Stimulated activated CD8-positive, alpha-beta memory T cell treated with anti-CD3 and anti-CD28 coated beads, Interleukin-15, amount 100 ng/mL, for 1 hour (primary cell): ENCODE data around the gene HYLS1.

Experiments
- DNase-seq: peaks from one replicate; pipeline ENCODE4 v3.0.0-alpha.2; 2020; ENCODE audit warnings: low read depth

Gene HYLS1

DNA sequence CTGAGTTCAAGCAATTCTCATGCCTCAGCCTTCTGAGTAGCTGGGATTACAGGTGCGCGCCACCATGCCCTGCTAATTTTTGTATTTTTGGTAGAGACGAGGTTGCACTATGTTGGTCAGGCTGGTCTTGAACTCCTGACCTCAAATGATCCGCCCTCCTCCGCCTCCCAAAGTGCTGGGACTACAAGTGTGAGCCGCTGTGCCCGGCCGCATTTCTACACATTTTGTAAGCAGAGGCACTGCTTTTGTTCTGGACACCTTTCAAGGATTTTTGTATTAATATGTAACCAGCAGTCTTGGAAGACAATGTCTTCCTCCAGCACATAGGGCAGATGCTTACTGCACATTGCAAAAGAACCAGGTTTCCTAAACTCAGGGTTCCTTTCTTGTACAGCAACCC, 47.0 kb downstream of the HYLS1 start:
- no peak for DNase-seq

DNA sequence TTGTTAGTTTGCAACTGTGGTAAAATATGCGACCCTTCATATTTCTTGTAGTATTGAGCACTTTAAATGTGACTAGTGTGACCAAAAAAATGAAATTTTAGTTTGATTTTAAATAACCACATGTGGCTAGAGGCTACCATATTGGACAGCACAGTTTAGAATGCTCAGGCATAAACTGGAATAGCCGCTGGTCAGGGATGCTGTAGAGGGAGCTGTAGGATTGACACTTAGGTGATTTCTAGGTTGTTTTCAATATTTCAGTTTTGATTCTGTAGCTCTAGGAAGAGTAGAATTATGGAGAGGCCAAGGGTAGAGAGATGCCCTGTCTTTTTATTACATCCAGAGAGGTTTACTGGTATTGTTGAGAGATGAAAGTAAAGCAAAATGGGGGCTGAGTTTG, 47.6 kb downstream of the HYLS1 start:
- DNase-seq: no peak

DNA sequence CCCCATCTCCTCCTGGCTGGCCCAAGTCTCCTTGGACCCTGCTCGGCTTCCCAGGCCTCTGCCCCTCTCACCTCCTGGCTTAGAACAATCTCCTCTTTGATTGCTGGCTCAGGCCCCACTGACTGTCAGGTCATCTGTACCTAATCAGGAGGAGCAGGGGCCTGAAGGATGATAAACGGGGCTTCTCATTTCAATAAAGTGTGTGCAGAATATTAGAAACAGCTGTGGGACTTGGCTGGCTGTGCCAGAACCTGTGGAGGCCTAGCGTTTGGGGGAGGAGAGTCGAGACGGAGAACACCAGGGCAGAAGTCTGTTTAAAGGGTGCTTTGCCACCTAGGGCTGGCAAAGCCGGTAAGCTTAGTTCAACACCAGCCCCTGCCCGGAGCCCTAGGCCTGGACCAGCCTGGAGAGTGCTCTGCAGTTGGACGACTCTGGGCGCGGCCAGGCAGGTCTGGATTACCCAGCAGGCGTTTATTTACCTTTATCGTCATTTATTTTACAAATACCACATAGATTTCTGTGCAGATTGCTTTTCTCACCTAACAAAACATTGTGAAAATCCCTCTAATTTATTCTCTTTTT, 48.2 kb downstream of the HYLS1 start:
- DNase-seq: no peak

DNA sequence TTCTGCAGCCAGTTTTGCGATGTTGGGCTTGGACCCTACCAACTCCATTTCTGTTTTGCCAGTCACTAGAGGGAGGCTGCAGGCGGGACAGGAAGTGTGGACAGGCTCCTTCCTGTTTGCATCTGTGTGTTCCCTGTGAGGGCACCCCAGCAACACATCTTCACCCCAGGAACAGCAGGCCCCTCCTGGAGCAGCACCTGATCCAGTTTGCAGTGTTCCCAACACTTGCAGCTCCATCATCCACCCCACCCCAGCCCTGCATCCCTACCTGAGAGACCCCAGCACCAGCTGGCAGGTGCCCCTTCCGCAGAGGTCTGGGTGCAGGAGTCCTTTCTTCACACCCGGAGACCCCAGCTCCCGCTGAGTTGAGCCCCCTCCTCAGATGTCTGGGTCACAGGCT, 51.0 kb downstream of the HYLS1 start:
- DNase-seq: no peak

DNA sequence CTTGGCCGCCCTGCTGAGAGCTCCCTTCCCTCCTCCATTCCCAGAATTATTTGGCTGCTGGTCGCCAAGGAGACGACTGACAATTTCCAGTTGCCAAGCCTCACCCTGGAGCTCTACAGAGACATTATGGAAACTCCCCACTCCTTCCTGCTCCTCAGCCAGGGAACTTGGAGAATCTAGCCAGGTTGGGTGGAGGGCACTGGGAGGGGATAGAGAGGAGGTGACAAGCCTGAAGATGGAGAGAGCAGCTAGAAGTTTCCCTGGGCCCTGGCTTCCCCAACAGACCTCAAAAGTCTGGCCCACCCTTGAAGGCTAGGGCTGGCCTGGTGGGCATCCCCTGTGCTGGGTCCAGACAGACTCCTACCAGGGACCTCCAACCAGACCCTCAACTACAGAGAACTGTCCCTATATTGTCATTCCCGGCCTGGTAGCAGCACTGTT, 51.6 kb downstream of the HYLS1 start:
- DNase-seq: no peak

DNA sequence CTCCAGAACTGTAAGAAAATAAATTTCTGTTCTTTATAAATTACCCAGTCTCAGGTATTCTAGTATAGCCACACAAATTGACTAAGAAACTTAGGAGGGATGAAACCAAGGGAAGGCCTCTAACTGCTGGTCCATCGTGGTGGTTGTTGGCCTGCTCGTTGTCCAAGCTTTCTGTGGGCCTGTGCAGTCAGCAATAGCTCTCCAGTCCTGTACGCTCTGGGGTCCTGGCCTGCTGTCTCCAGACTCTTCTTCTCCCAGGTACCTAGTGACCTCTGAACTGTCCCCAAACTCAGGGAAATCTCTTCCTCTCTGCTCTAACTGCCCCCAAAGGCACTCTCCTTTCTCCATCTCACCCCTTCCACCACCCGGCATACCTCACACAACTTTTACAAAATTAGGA, 52.7 kb downstream of the HYLS1 start:
- no peak for DNase-seq

DNA sequence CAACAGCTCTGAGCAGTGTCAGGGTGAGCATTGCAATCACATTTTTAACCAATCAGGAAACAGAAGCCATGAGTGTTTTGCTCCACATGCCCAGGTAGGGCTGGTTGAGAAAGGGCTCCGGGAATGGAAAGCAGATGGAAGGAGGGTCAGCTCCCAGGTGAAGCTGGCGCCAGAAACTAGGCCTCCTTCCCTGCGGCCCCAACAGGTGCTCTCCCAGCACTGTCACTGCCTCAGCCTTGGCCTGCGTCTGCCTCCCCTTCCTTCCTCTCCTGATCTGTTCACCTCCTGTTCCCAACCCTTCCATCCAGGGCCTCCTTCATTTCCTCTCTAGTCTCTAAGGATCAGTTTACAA, 53.8 kb downstream of the HYLS1 start:
- DNase-seq: no peak

DNA sequence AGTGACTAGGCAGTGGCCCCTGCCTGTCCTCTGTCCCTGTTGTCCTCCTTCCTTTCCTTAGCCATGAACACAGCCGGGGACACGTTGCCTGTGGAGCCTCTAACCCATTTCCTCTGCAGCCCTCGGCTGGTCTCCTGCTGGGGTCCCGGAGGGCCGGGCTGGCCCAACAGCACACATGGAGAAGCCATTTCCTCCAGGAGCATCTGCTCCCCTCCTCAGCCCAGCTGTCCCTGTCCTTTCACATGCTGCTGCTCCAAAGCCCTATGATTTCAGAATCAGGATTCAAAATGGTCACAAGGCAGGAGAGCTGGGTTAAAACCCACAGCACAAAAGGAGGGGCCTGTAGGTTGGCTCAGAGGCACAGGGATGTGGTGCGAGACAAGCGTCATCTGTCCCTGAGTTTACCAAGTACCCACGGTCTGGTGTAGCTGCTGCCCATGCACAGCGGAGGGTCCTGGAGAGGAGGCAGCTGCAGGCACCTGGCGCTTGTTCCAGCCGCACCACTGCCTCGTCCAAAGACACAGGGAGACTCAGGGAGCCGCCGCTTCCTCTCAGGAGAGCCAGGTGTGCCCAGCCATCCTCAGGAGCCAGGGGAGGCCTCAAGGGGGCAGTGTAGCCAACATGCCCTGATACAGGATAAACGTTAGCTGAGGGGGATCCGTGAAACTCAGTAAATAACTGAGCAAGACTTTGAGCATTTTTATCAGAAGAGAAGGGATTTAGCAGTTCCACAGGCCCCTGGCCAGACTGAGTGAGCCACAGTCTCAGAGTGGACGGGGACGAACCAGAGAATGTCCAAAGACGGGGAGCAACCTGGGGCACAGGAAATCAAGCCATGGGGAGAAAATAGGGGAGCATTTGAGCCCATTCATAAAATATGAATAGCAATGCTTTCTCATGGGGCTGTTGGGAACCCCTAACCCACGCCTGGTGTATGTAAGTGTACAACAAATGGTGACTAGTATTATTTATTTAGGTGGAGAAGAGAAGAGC, 54.4 kb downstream of the HYLS1 start:
- peak; percentile 24 for DNase-seq

DNA sequence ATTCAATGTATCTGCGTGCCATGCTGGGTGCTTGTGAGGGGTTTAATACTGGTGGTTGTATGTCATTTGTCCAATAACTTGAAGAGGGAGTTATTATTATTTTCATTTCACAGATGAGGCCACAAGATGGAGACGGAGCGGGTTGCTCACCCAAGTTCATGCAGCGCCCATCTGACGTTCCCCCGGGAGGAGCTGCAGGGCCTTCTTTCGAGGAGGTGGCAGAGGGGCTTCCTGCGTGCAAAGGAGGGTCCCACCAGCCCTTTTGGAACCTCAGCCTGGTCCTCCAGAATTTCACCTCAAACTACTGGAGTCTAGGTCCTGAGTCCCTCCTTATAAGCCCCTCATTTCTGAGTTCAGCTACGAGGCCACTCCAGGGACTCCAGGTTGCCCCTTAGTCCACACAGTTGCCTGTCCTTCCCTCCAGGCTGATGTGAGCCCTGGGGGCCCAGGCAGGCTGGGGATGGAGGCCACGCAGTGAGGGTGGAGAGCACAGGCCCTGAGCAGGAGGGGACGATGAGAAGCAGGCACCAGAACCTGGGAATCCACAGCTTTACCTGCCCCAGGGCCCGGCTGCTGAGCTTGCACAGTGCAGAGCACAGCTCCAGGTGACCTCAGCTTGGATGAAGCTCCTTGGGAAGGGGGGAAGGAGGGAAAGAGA, 55.4 kb downstream of the HYLS1 start:
- DNase-seq: no peak

DNA sequence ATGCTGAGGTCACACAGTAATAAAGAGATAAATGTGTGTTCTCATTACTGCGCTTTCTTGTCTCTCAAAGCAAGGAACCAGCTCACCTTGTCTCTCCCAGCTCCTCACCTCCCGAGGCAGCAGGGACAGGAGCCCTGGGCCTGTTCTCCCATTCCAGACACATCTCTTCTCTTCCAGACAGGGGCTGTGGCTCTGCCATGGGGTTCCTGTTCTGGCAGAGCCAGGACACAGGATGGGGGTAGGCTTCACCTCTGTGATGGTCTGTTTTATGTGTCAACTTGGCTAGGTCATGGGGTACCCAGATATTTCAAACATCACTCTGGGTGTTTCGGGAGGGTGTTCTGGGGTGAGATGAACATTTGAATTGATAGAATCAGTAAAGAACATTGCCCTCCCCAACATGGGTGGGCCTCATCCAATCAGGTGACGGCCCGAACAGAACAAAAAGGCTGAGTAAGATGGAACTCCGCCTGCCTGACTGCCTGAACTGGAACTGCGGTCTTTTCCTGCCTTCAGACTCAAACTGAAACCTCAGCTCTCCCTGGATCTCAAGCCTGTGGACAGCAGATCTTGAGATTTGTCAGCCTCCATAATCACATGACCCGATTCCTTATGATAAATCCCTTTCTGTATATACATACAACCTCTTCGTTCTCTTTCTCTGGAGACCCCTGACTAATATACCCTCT, 56.3 kb downstream of the HYLS1 start:
- no peak for DNase-seq

DNA sequence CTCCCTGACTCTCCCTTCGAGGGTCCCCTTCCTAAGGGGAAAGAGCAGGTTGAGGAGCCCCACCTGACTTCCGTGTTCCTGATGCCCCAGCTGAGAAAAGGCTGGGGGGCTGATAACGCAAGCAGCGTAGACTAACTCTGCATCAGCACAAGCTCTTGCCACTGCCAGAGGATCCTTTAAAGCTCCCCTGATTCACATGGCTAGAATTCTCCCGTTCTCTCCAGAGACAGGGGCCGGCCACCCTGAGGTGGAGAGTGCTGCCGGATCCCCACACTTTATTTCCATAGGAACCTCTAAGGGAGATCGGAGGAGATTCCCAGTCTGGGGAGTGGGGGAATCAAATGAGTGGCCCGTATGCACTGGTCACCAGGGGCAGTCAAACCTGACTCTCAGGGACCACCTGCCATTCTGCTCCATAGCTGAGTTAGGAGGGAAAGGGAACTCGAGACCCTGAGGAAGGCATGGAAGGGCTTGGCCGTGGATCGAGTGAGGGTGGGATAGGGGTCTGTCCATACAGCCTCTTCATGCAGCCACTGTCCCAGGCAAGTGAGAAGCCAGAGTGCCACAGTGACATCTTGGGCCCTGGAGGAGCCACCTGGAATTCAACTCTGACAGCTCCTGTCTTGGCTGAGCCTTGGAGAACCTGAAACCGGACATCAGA, 57.0 kb downstream of the HYLS1 start:
- no peak for DNase-seq

DNA sequence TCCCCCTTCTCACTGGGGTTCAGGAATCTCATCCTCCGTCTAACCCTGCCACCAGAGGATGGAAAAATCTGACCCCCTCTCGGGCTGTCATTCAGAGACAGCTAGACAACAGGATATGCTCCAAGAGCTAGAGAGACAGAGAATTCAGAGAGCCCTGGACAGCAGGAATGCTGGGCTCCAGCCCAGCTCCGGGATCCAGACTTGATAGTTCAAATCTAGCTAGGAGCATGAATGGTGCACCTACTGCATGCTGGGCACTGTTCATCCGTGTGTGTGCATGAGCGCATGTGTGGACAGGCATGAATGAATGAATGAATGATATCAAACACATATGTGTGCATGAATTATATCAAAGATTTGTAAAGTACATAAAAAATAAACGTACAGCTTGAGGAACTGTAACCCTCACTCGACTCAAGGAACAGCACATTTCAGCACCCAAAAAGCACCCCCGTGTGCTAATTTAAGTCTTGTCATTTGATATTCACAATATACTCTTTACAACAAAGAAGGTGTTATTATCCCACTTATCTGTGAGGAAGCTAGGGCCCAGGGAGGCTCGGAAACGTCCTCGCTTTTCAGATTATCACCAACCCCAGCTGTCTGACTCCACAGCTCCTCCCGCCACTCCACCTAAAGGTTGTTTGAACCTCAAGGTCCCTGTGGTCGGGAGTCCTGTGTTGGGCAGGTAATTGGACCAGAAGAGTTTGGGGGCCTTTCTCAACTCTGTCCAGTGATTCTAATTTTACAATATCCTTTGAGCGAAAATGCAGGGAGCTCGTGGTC, 57.7 kb downstream of the HYLS1 start:
- DNase-seq: no peak

DNA sequence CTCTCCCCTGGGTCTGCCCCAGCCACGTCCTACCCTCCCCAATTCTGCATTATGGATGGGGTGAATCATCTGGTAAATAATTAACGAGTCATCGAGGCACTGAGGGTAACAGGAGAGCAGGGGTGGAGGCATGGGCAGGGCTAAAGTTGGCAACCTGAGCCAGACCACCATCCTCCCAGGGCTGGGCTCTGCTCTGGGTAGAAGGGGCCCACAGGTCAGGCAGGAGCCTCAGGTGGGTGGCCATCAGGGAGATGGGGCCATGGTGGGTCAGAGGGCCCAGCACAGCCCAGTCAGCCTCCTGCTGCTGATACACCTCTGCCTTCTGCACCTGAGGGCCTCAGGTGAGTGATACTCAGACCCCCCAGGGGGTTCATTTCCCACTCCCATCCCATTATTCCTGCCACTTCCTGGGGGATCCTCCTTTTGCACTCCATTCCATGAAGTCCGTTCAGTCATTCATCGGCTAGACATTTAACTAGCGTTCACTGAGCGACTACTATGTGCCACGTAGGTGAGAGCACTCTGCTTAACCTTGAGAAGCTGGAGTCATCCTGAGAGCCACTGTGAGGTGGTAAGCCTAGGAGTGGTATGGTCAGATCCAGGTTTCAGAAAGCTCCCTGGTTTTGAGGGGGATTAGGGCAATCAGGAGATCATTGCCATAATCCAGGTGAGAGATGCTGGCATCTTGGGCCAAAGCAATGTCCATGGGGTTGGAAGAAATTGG, 58.5 kb downstream of the HYLS1 start, which contains the start of gene VSIG10L2:
Gene VSIG10L2, plus strand, starts transcription at position 248 of the 724 bp plus-strand sequence. Its CDS starts 12 bp downstream, at position 260.
- no peak for DNase-seq

DNA sequence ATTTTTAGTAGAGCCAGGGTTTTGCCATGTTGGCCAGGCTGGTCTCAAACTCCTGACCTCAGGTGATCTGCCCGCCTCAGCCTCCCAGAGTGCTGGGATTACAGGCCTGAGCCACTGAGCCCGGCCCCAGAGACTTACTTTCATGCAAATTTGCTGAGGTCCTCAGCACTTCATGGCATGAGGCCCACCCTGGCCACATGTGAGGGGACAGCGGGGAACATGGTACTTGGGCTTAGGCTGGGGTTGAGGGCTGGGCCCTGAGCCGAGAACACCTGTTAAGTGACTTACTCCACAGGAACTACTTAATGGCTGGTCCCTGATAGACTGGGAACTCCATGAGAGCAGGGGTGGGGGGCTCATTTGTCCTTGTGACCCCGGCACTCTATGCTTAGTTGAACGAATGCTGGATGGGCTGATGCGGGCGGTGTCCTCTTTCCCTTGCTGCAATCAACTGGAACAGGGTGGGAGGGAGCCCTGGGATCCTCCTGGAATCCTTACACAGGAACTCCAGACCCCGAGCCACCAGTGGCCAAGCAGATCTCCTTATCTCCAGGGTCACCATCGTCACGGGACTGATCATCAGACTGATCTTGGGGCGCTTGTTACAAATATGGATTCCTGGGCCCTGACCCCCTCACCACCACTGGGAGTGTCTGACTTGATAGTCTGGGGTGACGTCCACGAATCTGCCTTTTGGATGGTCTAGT, 59.4 kb downstream of the HYLS1 start:
- no peak for DNase-seq

DNA sequence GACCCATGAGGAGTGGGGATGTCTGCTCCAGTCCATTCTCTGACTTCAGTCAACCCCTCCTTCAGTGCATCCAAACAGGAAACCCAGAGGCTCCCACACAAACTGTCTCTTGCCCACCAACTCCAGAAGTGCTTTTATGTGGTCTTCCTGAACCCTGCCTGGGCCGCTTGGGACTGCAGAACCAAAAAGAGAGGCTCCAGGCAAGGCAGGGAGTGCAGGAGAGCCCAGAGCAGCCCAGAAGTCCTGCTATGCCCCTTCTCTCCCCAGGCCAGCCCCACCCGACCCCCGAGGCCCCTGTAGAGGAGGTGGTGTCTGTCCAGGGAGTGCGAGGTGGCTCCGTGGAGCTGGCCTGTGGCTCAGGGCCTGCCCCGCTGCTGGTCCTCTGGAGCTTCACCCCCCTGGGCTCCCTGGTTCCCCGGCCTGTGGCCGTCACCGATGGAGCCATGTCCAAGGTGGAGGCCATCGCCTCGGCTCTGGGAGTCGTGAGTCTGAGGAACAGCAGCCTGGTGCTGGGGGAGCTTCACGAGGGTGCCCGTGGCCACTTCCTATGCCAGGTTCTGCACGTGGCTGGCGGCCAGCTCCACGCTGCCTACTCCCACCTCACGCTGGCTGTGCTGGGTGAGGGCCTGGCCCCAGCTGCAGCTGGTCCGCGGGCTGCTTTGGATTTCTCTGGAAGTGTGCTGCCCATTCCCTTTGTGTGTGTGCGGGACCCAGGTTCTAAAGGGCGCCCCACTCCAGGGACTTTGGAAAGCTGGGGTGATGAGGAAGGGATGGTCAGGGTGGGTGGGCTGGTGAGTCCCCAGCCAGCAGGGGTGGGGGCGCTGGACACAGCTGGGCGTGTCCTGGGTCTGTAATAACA, 60.2 kb downstream of the HYLS1 start:
- DNase-seq: no peak

DNA sequence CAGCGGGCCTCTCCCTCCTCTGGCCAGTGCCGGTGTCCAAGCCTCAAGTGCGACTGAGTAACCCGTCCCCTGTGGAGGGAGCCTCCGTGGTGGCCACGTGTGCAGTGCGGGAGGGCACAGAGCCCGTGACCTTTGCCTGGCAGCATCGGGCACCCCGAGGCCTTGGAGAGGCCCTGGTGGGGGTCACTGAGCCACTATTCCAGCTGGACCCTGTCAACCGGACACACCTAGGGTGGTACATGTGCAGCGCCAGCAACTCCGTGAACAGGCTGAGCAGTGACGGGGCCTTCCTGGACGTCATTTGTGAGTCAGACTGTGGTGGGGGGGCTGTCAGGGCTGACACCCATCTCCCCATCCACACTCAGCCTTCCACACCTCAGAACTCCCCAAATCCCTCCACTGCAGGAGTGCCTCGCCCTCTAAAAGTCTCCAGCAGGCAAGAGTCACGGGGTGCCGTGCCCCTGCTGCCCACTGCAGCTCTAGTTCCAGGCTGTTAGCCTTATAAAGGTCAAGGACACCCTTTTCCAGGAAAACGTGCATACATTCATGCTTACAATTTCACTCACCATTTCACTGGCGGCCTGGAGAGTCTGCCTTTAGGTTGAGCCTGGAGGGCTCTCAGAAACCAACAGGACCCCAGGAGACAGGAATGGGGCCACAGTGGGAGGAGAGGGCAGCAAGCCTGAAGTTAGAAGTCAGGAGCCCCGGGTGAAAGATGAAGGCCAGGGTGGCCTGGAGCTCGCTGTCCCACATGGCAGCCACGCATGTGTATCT, 61.0 kb downstream of the HYLS1 start:
- DNase-seq: no peak

DNA sequence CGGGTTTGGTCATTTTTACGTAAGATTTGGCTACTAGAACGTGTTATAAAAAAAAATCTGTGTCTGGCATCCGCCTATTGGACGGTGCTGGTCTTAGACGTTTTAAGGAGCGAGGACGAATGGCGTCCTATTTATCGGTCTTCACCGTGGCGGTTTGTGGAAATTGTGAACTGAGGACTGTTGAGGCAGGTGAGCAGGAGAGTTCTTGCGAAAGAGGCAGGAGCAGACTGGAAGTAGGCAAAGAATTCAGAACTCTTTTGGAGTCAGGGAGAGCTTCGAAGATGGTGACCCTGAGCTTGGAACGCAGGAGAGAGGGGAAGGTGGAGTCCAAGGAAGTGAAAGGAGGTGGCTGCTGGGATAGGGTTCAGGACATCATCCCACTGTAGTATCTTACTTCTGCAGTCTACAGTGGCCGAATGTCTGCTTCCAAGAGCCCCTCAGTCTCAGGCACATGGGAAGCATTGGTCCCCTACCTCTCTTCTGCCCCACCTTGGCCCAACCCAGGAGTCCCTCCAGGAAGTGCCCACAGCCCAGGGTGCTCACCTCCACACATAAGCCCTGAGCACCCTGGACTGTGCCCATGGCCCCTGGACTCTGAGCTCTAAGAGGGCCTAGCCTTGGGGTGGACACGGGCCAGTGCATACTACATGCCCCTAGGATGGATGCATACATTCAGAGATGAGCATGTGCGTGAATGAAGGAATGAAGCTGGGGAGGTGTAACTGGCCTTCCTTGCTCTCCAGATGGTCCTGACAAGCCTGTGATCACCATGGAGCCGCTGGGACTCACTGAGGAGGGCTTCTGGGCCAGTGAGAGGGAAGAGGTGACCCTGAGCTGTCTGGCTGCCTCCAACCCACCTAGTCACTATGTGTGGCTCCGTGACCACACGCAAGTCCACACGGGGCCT, 62.1 kb downstream of the HYLS1 start:
- no peak for DNase-seq
